ENCODE results near the gene SLIT1.

- TF ChIP-seq EP300 (IDR thresholded peaks at IDR 0.05; ENCODE audit: borderline replicate concordance) (no peak), TEAD4 (IDR thresholded peaks at IDR 0.05) (no peak), REST (IDR thresholded peaks at IDR 0.05; ENCODE audit: low read depth) (no peak), YY1 (IDR thresholded peaks at IDR 0.05; ENCODE audit: low read depth) (no peak), TAF1 (IDR thresholded peaks at IDR 0.05; ENCODE audit: low read depth) (no peak), FOXM1 (IDR thresholded peaks at IDR 0.05; ENCODE audit: borderline replicate concordance, low read depth) (no peak), CEBPB (IDR thresholded peaks at IDR 0.05) (no peak), NFIC (IDR thresholded peaks at IDR 0.05) (no peak), RAD21 (IDR thresholded peaks at IDR 0.05; ENCODE audit: low read depth) (no peak), CREB1 (IDR thresholded peaks at IDR 0.05; ENCODE audit: low read depth) (no peak)
Observed at GRCh38 chr10:97046456-97047082, 139.2 kb downstream of the SLIT1 start.
